GM21526 (cell line): ENCODE measurements around the gene PRR30.
"Not testable (repeated sequence)": the region's sequence is repeated elsewhere in the genome, so short reads cannot be mapped to it uniquely, and the experiment has no call there.

Experiments used
- ATAC-seq: cut with Tn5 transposase; IDR thresholded peaks from one replicate; pipeline ENCODE4 v1.9.1; 2021; ENCODE audit warnings: moderate library complexity; ENCODE audit not compliant: unreplicated experiment, low FRiP score

Gene PRR30

GRCh38 chr2:27130396-27130795 is 8.8 kb downstream of the PRR30 start:
- no peak for ATAC-seq

DNA sequence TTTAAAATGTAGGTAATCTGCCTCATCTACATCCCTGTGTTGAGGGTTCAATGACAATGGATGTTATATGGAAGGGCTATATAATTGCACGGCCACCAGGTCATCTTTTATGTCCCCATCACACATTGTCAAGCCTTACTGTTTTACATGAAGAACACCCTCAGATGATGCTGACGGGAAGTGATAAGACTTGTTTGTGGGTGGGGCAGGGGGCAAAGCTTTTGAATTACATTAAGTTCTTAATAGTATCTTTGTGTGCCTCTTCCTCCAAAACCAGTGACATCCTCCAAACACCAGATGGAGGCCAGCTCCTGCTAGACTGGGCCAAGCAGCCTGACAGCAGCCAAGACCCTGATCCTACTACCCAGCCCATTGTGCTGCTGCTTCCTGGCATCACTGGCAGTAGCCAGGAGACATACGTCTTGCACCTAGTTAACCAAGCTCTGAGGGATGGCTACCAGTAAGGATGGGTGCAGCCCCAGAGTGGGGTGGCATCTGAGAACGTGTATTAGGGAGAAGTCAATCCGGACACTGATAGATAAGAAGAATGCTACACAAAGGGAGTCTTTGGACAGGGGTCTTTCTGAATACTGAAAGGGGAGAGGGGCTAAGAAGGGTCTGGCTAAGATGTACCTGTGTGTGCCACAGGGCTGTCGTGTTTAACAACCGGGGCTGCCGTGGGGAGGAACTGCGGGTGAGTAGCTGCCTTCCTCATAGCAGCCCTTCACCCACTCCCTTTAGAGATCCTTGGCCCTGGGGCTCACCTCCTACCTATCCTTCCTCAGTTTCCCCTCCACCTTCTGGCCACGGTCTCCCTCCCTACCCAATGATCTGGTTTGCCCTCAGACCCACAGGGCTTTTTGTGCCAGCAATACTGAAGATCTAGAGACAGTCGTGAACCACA is 10.3 kb downstream of the PRR30 start:
- ATAC-seq, result no peak

GRCh38 chr2:27127883-27128667 is 11.1 kb downstream of the PRR30 start:
- ATAC-seq, result no peak

- ATAC-seq, result no peak
Observed at GRCh38 chr2:27126252-27126710, 12.9 kb downstream of the PRR30 start.

DNA sequence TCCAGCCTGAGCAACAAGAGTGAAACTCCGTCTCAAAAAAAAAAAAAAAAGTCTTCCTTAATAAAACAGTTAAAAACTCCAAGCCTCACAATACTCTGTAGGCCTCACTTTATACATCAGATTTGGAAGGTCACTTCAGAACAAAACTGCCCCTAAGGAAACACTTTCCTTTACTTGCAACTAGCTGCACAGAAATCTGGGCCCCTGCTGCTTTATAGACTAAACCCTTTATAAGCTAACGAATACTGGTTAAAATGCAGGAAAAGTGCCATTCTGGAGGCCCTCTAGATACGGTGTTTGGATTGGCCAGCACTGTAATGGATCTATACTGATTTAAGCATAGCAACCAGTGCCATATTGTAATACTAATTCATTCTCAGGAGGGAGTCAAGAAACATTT is 14.1 kb downstream of the PRR30 start:
- no peak for ATAC-seq

GRCh38 chr2:27123302-27124150 is 15.7 kb downstream of the PRR30 start, which contains the start of gene ABHD1:
Gene ABHD1 (plus strand): TSS chr2:27123815. CDS start chr2:27123949, 134 bp downstream.
- no peak for ATAC-seq

GRCh38 chr2:27122791-27123190 is 16.4 kb downstream of the PRR30 start:
- ATAC-seq, result no peak

- ATAC-seq, result no peak
Observed at GRCh38 chr2:27121906-27122305, 17.3 kb downstream of the PRR30 start.

- not testable (repeated sequence) for ATAC-seq
Observed at GRCh38 chr2:27119330-27119670, 19.9 kb downstream of the PRR30 start.

DNA sequence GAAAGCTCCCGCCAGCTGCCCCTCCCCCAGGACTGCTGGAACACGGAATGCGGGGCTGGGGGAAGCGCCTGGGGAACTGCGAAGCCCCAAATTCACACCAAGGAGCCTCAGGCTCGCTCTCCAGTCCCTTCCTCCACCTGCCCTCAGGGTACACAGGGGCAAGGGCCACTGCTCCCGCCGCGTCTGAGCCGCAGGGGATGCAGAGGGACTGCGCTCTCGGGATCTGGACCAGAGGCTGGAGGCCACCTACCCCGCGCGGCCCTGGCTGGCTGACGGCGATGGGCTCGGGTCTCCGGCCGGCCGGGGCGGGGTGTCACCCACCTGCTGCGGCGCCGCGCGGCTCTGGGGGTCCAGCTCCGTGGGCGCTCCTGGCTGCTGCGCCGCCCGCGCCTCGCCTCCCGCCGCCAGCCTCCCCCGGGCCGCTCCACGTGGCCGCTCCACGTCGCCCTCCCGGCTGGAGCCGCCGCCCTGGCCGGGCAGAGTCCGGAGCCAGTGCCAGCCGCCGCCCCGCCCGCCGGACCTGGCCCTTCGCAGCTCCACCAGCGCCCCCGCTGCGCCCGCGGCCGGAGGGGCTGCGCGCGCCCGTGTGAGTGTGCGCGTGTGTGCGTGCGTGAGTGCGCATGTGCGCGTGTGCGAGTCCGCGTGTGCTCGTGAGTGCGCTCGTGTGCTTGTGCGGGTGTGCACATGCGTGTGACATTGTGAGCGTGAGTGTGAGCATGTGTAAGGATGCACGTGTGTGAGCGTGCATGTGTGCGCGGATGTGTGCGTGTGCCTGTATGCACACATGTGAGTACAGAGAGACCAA is 20.5 kb downstream of the PRR30 start, which contains the start of gene CGREF1:
Gene CGREF1 (minus strand): TSS at position 604 of the 805 bp plus-strand sequence. CDS start 14,762 bp downstream, outside the sequence.
- ATAC-seq, result no peak

DNA sequence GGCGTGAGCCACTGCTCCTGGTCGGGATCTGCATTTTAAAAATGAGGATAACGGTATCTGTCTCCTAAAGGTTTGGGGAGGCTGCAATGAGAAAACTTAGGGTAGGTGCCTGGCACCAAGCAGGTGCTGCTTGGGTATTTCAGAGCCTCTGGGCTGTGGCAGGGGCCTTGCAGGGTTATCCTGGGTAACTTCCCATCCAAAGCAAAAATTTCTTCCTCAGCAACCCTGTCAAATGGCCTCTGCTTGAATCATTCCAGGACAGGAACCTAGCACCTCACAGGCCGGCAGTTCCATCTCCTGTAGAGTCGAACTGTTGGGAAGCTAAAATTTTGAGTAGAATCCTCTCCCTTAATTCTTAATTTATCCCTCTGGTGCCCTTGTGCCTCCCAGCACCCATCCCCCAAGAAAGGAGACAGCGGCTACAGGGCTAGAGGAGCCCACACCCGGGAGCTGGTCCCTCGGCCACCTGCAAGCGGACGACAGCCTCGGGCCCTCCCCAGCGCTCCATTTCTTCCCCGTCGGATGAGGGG is 21.1 kb downstream of the PRR30 start:
- no peak for ATAC-seq

DNA sequence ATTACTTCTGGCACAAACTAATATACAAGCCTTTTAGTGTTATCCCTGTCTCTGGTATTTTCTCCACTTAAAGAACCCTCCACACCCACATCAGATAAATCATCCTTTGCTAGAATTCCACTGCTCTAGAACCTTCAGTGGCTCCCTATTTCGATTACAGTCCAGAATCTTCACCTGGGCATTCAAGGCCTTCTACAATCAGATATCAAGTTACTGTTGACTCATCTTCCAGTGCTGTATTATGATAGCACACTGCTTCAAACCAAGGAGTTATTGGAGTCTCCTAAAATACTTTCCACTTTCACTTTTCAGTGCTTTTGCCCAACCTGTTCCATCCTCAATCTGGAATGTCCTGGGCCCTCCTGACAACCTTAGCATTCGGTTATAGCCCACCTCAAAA is 23.7 kb downstream of the PRR30 start:
- no peak for ATAC-seq

DNA sequence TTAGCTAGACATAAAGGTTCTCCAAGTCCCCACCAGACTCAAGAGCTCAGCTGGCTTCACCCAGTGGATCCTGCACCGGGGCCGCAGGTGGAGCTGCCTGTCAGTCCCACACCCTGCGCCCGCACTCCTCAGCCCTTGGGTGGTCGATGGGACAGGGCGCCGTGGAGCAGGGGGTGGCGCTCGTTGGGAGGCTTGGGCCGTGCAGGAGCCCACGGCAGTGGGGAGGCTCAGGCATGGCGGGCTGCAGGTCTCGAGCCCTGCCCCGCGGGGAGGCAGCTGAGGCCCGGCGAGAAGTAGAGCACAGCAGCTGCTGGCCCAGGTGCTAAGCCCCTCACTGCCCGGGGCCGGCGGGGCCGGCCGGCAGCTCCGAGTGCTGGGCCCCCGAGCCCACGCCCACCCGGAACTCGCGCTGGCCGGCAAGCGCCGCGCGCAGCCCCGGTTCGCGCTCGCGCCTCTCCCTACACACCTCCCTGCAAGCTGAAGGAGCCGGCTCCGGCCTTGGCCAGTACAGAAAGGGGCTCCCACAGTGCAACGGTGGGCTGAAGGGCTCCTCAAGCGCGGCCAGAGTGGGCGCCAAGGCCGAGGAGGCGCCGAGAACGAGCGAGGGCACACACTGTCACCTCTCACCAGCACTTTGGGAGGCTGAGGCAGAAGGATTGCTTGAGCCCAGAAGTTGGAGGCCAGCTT is 27.7 kb downstream of the PRR30 start:
- not testable (repeated sequence) for ATAC-seq

GRCh38 chr2:27110603-27111352 is 28.4 kb downstream of the PRR30 start:
- ATAC-seq, result not testable (repeated sequence)

DNA sequence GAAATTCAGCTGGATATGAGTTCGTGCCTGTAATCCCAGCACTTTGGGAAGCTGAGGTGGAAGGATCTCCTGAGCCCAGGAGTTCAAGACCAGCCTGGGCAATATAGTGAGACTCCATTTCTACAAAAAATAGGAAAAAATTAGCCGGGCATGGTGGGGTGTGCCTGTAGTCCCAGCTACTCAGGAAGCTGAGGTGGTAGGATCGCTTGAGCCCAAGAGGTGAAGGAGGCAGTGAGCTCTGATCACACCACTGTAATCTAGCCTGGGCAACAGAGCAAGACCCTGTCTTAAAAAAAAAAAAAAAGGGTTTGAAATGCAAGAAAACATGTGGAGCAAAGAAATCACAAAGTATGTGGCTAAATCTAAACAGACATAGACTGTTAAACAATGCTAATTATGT is 30.1 kb downstream of the PRR30 start:
- ATAC-seq, result no peak

- ATAC-seq, result no peak
Observed at GRCh38 chr2:27108221-27108620, 31.0 kb downstream of the PRR30 start.

DNA sequence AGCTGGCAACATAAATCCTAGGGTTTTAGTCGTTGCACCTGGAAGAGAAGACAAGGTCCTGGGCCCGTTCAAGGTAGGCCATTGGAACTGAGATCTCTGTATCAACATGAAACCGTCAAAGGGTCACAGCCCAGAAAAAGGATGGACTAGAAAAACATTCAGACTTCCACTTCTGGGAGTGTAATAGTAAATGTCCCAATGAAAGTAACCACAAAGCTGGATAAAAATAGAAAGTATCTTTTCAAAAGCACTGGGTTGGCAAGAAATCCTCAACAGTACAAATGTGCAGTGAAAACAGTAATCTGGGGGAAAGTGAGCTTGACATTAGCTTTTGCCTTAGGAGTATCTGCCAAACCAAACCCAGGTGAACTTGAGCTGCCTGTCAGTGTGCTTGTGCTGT is 33.2 kb downstream of the PRR30 start:
- ATAC-seq, result no peak

GRCh38 chr2:27102329-27102728 is 36.9 kb downstream of the PRR30 start:
- no peak for ATAC-seq
